Measurements from ENCODE around the gene HSD17B8. TPM values are rescaled to one million over a fixed set of nuclear protein-coding genes. Genes with fewer than 3 reads are reported as not detected.

The HSD17B8 gene
- polyA plus RNA-seq, 1 donor from 2014 or later = 30.9 TPM

DNA sequence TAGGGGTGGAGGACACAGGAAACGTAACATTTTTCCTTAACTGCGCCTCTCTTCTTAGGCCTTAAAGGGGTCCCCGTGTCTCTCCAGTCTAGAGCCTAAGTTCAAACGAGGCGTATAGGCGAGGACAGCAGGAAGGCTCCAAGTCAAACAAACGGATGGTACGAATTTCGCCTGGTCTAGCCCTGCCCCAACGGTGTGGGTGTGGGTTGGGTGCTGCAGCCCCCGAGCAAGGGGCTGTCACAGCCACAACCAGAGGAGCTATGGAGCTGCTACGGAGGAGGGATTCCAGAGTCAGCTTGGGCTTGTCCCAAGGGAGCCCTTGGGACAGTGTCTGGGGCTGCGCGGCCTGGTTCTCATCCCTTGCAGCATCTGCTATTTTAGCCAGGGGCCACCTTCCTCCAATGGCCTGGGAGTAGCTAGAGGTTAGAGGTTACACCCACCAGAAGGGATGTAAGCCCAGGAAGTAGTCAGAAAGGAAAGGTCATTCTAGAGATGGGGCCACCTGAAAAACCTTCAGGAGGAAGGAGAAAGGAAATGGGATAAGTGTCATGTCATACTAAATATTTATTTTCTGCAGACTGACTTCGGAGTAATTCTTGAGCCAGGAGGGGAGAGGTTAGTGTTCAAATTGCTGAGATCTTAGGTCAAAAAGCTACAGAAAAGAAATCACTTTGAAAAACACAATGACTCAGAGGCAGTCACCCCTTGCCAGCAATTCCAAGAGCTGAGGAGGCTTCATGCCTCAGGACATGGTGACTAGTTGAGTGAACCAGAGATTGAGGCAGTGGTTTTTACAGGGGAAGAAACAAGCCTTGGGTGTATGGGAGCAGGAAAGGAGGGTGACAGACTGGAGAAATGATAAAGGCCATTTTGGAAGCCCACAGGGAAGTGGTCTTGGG is 45.5 kb downstream of the HSD17B8 start:
- Mint-ChIP-seq H3K4me1 (peaks cover 13 to 14% (median 13%) of the 10 kb centered on the region in 3 donors), H3K27ac (peak overlapping the region; percentile 94 to 99 (median 98)), H3K9me3 (no peaks in the 10 kb centered on the region)

DNA sequence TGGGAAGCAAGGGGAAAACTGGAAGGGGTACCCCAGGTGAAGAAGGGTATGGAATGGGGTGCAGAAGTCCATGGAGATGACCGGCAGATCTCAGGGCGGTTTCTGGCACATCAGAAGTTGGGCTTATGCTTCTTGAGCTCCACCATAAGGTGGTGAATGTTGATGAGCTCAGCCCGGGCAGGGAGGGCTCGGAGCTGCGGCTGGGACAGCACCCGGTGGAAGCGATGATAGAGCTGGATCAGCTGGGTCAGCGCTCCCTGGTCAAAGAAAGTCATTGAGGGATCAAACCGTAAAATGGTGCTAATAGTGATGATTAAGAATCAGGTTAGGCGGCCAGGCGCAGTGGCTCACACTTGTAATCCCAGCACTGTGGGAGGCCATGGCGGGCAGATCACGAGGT is 46.3 kb downstream of the HSD17B8 start:
- peaks cover 13 to 14% (median 13%) of the 10 kb centered on the region in 3 donors for H3K4me1 Mint-ChIP-seq
- no peak overlapping the region for H3K27ac Mint-ChIP-seq
- peaks cover 2% of the 10 kb centered on the region for H3K27me3 Mint-ChIP-seq
- peak overlapping the region in 3 of 4 donors; percentile 74 to 94 (median 87) for H3K4me3 Mint-ChIP-seq
- H3K9me3 Mint-ChIP-seq = no peaks in the 10 kb centered on the region
- peaks cover 4% of the 10 kb centered on the region for H3K36me3 Mint-ChIP-seq

More for the DNA sequence above, 45.5 kb downstream of the HSD17B8 start:
- Mint-ChIP-seq H3K27me3 (peaks cover 2% of the 10 kb centered on the region), H3K4me3 (peak overlapping the region; percentile 87 to 98 (median 93)), H3K36me3 (peaks cover 3% of the 10 kb centered on the region)

DNA sequence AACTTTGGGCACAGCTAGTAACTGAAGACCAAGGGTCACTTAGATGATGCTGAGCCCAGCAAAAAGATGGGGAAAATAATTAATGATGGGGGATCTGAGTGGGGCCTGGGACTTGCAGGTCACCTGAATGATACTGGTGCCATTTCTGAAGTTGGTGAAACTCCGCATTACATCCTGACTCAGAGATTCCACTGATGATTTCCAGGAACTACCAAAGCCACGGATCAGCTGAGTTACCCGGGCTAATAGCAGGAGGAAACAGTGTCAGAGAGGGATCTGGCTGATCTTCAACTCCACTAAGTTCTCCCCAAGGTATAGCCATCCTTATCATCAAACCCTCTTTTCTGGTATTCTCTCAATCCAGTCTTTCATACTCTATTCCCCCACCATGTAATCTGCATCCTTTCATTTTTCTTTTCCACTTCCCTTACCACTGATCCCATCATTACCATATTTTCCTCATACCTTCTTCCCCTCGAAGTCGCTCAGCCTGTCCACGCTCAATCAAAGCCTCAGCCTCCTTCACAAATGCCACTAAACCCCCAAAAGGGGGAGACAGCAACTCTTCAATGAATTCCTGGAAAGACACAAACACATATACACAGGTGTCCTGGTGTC is 47.0 kb downstream of the HSD17B8 start:
- Mint-ChIP-seq H3K9me3 (no peaks in the 10 kb centered on the region), H3K4me1 (peaks cover 13 to 14% (median 13%) of the 10 kb centered on the region in 3 donors), H3K36me3 (peaks cover 5% of the 10 kb centered on the region), H3K27me3 (no peaks in the 10 kb centered on the region), H3K27ac (peak overlapping the region; percentile 3 to 84 (median 24)), H3K4me3 (peak overlapping the region in 3 of 4 donors; percentile 16 to 94 (median 28))

DNA sequence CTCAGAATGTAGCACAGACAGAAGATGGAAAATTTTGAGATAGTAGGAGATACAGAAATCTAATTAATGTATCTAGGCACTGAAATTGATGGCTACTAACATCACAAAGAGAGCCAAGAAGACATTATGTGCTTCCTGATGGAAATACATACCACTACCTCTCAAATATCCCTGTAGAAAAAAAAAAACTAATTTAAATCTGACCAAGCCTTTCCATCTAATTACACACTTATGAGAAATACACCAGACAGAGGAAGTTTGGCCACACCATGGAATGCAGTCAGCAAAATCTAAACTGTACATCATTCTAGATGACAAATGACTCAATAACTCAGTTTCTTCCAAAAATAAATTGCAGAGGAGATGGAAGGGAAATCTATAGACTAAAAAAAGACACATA is 48.3 kb downstream of the HSD17B8 start:
- H3K4me3 Mint-ChIP-seq = no peak overlapping the region
- peaks cover 13 to 14% (median 13%) of the 10 kb centered on the region in 3 donors for H3K4me1 Mint-ChIP-seq
- H3K27ac Mint-ChIP-seq = no peak overlapping the region
- no peaks in the 10 kb centered on the region for H3K9me3 Mint-ChIP-seq
- H3K36me3 Mint-ChIP-seq = peaks cover 5% of the 10 kb centered on the region
- H3K27me3 Mint-ChIP-seq = no peaks in the 10 kb centered on the region

DNA sequence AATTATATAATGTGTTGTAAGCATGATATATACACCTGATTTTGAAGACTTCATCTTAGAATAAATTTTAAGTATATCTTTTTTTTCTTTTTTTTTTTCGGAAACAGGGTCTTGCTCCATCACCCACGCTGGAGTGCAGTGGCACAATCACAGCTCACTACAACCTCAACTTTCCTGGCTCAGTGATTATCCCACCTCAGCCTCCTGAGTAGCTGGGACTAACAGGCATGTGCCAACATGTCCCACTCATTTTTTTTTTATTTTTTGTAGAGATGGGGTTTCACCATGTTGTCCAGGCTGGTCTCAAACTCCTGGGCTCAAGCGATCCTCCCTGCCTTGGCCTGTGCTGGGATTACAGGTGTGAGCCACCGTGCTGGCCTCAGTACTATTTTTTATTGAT is 50.1 kb downstream of the HSD17B8 start:
- H3K27ac Mint-ChIP-seq = no peak overlapping the region
- peaks cover 5% of the 10 kb centered on the region for H3K36me3 Mint-ChIP-seq
- no peaks in the 10 kb centered on the region for H3K27me3 Mint-ChIP-seq
- H3K9me3 Mint-ChIP-seq = no peaks in the 10 kb centered on the region
- H3K4me3 Mint-ChIP-seq = no peak overlapping the region
- H3K4me1 Mint-ChIP-seq = peaks cover 6 to 12% (median 8%) of the 10 kb centered on the region in 3 donors

Other genes with a start within 250 kb of the HSD17B8 start
- gene BRD2, start 236.1 kb upstream of the HSD17B8 start, polyA plus RNA-seq = 110 TPM
- gene HLA-DOA, start 195.1 kb upstream of the HSD17B8 start, polyA plus RNA-seq = 363 TPM
- 2,568 TPM for gene HLA-DPA1, start 131.0 kb upstream of the HSD17B8 start, polyA plus RNA-seq
- gene HLA-DPB1, start 128.7 kb upstream of the HSD17B8 start, polyA plus RNA-seq = 2,247 TPM
- not detected for gene COL11A2, start 12.2 kb upstream of the HSD17B8 start, polyA plus RNA-seq
- 9.7 TPM for gene RXRB, start 4.0 kb upstream of the HSD17B8 start, polyA plus RNA-seq
- 23.1 TPM for gene SLC39A7, start 3.8 kb upstream of the HSD17B8 start, polyA plus RNA-seq
- gene RING1, start 3.8 kb downstream of the HSD17B8 start, polyA plus RNA-seq = 9.9 TPM
- 18.4 TPM for gene VPS52, start 67.2 kb downstream of the HSD17B8 start, polyA plus RNA-seq
- 9,150 TPM for gene RPS18, start 67.4 kb downstream of the HSD17B8 start, polyA plus RNA-seq
- 35.4 TPM for gene B3GALT4, start 72.5 kb downstream of the HSD17B8 start, polyA plus RNA-seq
- 68.7 TPM for gene WDR46, start 84.6 kb downstream of the HSD17B8 start, polyA plus RNA-seq
- 49.3 TPM for gene PFDN6, start 84.9 kb downstream of the HSD17B8 start, polyA plus RNA-seq
- gene RGL2, start 94.3 kb downstream of the HSD17B8 start, polyA plus RNA-seq = 19.0 TPM
- gene TAPBP, start 109.4 kb downstream of the HSD17B8 start, polyA plus RNA-seq = 605 TPM
- gene ZBTB22, start 113.1 kb downstream of the HSD17B8 start, polyA plus RNA-seq = 14.8 TPM
- gene DAXX, start 118.3 kb downstream of the HSD17B8 start, polyA plus RNA-seq = 144 TPM
- gene KIFC1, start 187.2 kb downstream of the HSD17B8 start, polyA plus RNA-seq = 0.23 TPM
- 77.0 TPM for gene PHF1, start 206.4 kb downstream of the HSD17B8 start, polyA plus RNA-seq
- gene CUTA, start 213.5 kb downstream of the HSD17B8 start, polyA plus RNA-seq = 449 TPM
- 0.54 TPM for gene SYNGAP1, start 215.4 kb downstream of the HSD17B8 start, polyA plus RNA-seq
- gene ZBTB9, start 249.9 kb downstream of the HSD17B8 start, polyA plus RNA-seq = 9.0 TPM